ENCODE measurements around the gene C3orf70. TPM values are rescaled to one million over a fixed set of nuclear protein-coding genes. Genes with fewer than 3 reads are reported as not detected.

C3orf70 gene
- total RNA-seq, result 10 to 100 TPM in 2 of 4 donors, 1 to 10 TPM in 2; 7.8 to 13.8 (median 9.8) TPM

- DNase-seq (ENCODE audit: low spot score in 2 of 2), result peak in 1 of 2 donors; percentile 20
- Histone ChIP-seq H3K4me3 (peak within 1 kb of the TSS; percentile 53 to 86 (median 71)), H3K27ac (peak within 1 kb of the TSS; percentile 62 to 97 (median 85)), H3K36me3 (no peaks in the 10 kb centered on the region), H3K4me1 (peaks cover 0 to 51% (median 7%) of the 10 kb centered on the region in 4 donors), H3K9me3 (no peaks in the 10 kb centered on the region), H3K27me3 (no peaks in the 10 kb centered on the region)
- TF ChIP-seq EP300 (IDR thresholded peaks at IDR 0.05) (peak in 1 of 2 donors; percentile 31), POLR2A (IDR thresholded peaks at IDR 0.05) (peak; percentile 36 to 40), CTCF (IDR thresholded peaks at IDR 0.05) (peak in 2 of 5 experiments; percentile 6 to 10)
- 0 to 1% methylated on average over 33 to 78 of the region's 113 CpGs for WGBS, 2 donors
These were observed at the start of gene C3orf70 for GRCh38 chr3:185152410-185153170. Gene C3orf70, minus strand, starts transcription at chr3:185153060. Its CDS starts 237 bp downstream, at chr3:185152823.

GRCh38 chr3:185200639-185201038 lies 47.8 kb upstream of the C3orf70 start:
- Histone ChIP-seq H3K4me3 (no peak overlapping the region), H3K27ac (no peak overlapping the region), H3K4me1 (no peaks in the 10 kb centered on the region), H3K27me3 (no peaks in the 10 kb centered on the region), H3K36me3 (peaks cover 0 to 31% (median 0%) of the 10 kb centered on the region in 3 donors), H3K9me3 (no peaks in the 10 kb centered on the region)
- TF ChIP-seq POLR2A (IDR thresholded peaks at IDR 0.05) (no peak), EP300 (IDR thresholded peaks at IDR 0.05) (no peak), CTCF (IDR thresholded peaks at IDR 0.05) (no peak)
- WGBS, 2 donors, result 32 to 37% methylated on average over 5 of the region's 5 CpGs
- no peak for DNase-seq (ENCODE audit: low spot score in 2 of 2)

- WGBS, 2 donors, result 87 to 91% methylated on average over 5 of the region's 5 CpGs
- Histone ChIP-seq H3K4me3 (no peak overlapping the region), H3K27ac (no peak overlapping the region), H3K27me3 (no peaks in the 10 kb centered on the region), H3K9me3 (no peaks in the 10 kb centered on the region), H3K36me3 (peaks cover 0 to 31% (median 0%) of the 10 kb centered on the region in 3 donors), H3K4me1 (no peaks in the 10 kb centered on the region)
- TF ChIP-seq POLR2A (IDR thresholded peaks at IDR 0.05) (no peak), EP300 (IDR thresholded peaks at IDR 0.05) (no peak), CTCF (IDR thresholded peaks at IDR 0.05) (no peak)
- DNase-seq (ENCODE audit: low spot score in 2 of 2), result no peak
These were observed 46.8 kb upstream of the C3orf70 start for GRCh38 chr3:185199671-185200070.

GRCh38 chr3:185199206-185199605 lies 46.3 kb upstream of the C3orf70 start:
- Histone ChIP-seq H3K27me3 (no peaks in the 10 kb centered on the region), H3K27ac (no peak overlapping the region), H3K4me3 (no peak overlapping the region), H3K4me1 (no peaks in the 10 kb centered on the region), H3K9me3 (no peaks in the 10 kb centered on the region), H3K36me3 (peaks cover 0 to 28% (median 0%) of the 10 kb centered on the region in 3 donors)
- DNase-seq (ENCODE audit: low spot score in 2 of 2), result no peak
- WGBS, 2 donors, result 89 to 92% methylated on average over 4 of the region's 4 CpGs
- TF ChIP-seq CTCF (IDR thresholded peaks at IDR 0.05) (no peak), POLR2A (IDR thresholded peaks at IDR 0.05) (no peak), EP300 (IDR thresholded peaks at IDR 0.05) (no peak)

- WGBS, 2 donors, result 90 to 91% methylated on average over 2 of the region's 2 CpGs
- Histone ChIP-seq H3K4me3 (no peak overlapping the region), H3K27ac (no peak overlapping the region), H3K9me3 (no peaks in the 10 kb centered on the region), H3K4me1 (no peaks in the 10 kb centered on the region), H3K27me3 (no peaks in the 10 kb centered on the region), H3K36me3 (peaks cover 0 to 27% (median 0%) of the 10 kb centered on the region in 3 donors)
- TF ChIP-seq CTCF (IDR thresholded peaks at IDR 0.05), result no peak
- TF ChIP-seq EP300 (IDR thresholded peaks at IDR 0.05), result no peak
- TF ChIP-seq POLR2A (IDR thresholded peaks at IDR 0.05), result no peak
- no peak for DNase-seq (ENCODE audit: low spot score in 2 of 2)
These were observed 44.2 kb upstream of the C3orf70 start for GRCh38 chr3:185197068-185197467.

All from tibial nerve (tissue), 4 donors.